Activated CD4-positive, alpha-beta T cell treated with anti-CD3 and anti-CD28 coated beads for 4 hours (primary cell): Measurements from ENCODE around the gene PTPN4.
"Not testable (repeated sequence)": the region's sequence is repeated elsewhere in the genome, so short reads cannot be mapped to it uniquely, and the experiment has no call there.

ENCODE experiments used
- DNase-seq, 2 donors: peaks; one replicate each; pipeline ENCODE4 v3.0.0-alpha.2; 2020

The PTPN4 gene

GRCh38 chr2:119958670-119959268, 199.0 kb downstream of the PTPN4 start:
- DNase-seq: no peak

DNA sequence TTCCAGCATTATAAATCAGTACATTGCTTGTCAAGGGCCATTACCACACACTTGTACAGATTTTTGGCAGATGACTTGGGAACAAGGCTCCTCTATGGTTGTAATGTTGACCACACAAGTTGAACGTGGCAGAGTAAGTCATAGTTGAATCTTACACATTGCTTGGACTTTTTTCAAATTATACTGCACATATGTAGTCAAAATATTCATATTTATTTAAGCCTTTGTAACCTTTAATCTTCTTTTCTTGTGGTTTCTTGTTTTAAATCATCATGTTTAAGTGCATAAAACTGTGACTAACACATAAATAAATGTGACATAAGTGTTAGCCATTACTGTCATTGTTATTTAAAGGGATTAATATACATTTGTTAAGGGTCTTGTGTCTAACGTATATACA, 201.1 kb downstream of the PTPN4 start:
- DNase-seq: no peak

- DNase-seq: no peak
Measured at GRCh38 chr2:119981896-119982295, 222.2 kb downstream of the PTPN4 start.

DNA sequence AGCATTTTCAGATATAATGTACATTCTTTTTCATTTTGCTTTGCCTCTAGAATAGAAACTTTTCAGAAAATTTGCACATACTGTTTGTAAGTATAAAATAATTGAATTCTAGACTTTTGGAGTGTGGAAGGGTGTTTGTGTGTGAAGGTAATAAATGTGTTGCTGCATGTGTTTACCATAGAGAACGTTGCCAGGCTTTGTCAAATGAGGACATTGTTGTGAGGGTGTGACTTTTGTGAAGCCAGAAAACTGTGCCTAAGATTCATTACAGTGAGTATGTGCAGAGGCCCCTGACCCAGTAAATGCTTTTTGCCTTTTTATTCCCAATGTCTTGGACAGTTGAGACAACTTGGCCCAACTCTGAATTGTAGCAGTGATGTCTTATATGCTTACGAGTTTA, 222.8 kb downstream of the PTPN4 start:
- DNase-seq: no peak

DNA sequence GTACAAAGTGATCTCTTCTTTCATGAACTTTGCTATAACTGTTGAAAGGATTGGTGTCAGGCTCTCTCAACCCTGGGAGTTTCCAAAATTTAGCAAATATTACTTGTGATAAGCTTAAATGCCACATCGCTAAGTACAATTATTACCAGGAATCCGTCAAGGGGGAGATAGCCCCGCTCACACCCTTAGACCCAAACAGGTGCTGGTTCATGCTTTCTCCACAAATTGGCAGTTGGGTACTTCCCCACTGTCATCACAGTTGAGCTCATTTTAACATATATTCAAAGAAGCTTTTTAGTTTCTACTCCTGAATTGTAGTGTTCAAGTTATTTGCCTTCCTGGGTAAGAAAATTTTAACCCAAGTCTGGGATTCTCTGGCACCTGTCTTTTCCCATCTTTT, 223.4 kb downstream of the PTPN4 start:
- no peak for DNase-seq

DNA sequence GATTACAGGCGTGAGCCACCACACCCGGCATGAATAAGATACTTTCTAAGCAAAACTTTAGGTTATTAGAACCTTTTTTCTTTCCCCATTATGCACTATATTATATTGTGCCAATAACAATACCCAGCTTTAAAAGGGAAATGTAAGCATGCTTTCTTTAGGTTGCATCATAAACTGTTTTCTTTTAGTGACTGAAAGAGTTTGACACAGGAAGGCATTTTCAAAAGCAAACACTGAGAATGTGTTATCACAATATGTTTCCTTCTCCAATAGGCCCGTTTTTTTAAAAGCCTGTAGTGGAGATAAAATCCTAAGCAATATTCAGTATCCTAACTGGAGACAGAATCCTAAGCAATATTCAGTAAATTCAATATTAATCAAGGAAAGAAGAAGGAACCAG, 236.4 kb downstream of the PTPN4 start:
- DNase-seq: no peak

- DNase-seq: not testable (repeated sequence)
Measured at GRCh38 chr2:119996896-119997891, 237.5 kb downstream of the PTPN4 start.

DNA sequence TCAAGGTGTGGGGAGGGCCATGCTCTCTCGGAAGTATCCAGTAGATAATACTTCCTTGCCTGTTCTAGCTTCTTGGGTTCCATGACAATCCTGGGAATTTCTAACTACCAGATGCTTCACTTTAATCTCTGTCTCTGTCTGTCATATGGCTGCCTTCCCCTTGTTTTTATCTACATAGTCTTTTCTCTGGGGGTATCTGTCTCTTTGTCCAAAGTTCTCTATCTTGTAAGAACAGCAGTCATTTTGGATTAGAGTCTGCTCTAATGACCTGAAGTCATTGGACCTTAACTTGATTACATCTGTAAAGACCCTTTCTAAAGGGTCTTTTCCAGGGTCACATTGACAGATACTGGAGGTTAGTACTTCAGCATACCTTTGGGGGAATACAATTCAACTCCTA, 241.7 kb downstream of the PTPN4 start:
- DNase-seq: no peak

- no peak for DNase-seq
Measured at GRCh38 chr2:120004254-120004653, 244.5 kb downstream of the PTPN4 start.

GRCh38 chr2:120005834-120006521, 246.3 kb downstream of the PTPN4 start:
- no peak for DNase-seq

DNA sequence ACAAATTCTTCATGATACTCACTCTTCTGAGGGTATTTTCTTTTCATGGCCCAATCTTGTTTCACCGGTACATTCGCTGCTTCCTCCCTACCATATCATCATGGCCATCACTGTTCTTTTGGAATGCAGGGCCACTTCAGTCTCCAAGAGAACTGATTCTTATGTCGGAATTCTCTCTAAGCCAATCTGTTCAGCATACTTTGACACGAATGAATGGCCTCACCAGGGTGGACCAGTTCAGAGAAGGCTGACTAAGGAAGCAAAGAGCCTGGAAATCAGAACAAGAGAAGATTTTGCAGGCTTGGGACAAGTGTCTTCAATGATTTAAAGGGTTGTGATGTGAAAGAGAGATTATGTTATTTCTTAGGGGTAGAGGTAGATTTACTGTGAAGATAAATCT, 248.1 kb downstream of the PTPN4 start:
- DNase-seq: no peak

DNA sequence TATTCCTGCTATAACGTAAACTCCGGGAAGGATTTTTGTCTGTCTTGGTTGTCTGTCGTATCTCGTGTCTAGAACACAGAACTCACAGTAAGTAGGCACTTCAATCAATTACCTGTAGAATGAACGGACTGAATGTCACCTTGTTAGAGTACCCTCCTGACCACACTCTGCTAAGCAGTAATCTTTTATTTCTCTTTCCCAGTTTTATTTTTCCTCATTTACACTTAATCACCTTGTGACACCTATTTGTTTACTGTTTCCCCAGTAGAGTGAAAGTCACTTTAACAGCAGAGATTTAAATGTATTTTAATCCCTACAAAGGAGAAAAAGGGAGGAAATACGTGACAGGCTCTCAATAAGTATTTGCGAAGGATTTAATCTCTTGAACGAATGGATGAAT, 252.6 kb downstream of the PTPN4 start:
- DNase-seq: no peak

DNA sequence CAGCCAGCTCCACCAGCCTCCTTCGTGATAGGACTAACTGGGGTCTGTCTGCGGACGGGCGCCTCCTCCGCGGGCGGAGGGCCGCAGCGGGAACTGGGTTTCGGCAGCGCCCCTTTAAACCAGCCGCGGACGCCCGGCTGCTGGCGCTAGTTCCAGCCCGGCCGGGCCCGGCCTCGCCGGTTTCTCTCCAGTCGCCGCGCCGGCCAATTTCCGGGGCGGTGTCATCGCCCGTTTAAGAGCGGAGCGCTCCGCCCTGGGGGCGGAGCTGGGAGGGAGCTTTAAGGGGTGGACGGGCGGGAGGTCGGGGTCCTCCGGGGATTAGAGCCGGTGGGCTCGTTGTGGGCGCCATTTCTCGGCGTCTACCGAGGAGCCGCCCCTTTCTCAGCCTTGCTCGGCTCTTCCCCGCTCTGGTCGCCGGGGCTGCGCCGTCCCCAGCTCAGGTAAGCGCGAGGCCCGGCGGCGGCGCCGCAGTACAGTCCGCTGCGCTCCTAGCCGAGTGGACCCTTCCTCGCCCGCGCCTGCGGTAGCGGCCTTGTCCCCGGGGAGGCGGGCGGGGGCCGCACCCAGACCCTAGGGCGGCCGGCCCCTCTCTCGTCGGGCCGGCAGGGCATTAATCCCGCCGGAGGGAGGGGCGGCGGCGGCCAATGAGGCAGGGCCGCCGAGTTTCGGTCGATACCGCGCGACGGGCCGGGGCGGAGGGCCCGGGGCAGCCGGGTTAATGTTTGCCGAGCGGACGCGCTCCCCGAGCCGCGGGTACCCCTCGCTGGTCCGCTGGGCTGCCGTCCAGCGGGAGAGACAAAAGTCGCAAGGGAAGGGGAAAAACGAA, 253.3 kb downstream of the PTPN4 start, which contains the start of gene EPB41L5:
Gene EPB41L5, plus strand, starts transcription at position 307 of the 826 bp plus-strand sequence. CDS start 6,008 bp downstream, outside the sequence.
- DNase-seq: peak; percentile 69 to 71

GRCh38 chr2:120013597-120014223, 254.0 kb downstream of the PTPN4 start:
- DNase-seq: peak in 1 of 2 donors; percentile 20

GRCh38 chr2:120014226-120014980, 254.7 kb downstream of the PTPN4 start:
- DNase-seq: no peak

- DNase-seq: no peak
Measured at GRCh38 chr2:120016800-120017199, 257.1 kb downstream of the PTPN4 start.

DNA sequence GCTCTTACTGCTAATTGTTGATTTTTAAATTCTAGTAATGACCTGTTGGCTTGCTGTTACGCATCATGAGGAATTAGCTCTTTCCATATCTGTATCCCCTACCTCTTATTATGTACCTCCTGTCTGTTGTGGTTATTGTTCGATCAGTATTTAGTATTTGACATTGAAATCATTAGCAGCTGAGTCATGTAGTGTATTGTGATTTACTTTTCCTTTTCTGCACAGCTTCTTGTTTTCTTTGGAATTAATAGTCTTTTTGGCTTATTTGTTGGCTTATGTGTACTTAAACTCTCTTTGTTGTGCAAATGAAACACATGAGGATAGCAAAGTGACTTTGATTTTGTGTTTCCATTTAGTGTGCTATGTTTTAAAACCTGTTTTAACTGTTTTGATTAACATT, 257.5 kb downstream of the PTPN4 start:
- no peak for DNase-seq

DNA sequence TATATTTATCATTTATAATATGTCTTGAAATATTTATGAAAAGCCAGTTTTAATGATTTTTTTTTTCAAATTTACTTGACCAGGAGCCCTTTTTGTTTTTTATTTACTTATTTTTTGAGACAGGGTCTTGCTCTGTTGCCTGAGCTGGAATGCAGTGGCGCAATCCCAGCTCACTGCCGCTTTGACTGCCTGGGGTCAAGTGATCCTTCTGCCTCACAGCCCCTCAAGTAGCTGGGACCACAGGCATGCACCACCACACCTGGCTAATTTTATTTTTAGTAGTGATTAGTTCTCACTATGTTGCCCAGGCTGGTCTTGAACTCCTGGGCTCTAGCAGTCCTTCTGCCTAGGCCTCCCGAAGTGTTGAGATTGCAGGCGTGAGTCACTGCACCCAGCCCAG, 258.8 kb downstream of the PTPN4 start:
- DNase-seq: no peak

GRCh38 chr2:120020554-120020953, 260.8 kb downstream of the PTPN4 start:
- no peak for DNase-seq

- DNase-seq: not testable (repeated sequence)
Measured at GRCh38 chr2:120022505-120022904, 262.8 kb downstream of the PTPN4 start.

- DNase-seq: no peak
Measured at GRCh38 chr2:120026890-120027289, 267.2 kb downstream of the PTPN4 start.
